D341Med (cell line): ENCODE measurements around the gene GALNT7.
A peak's percentile ranks its signal among the peaks of the same experiment; 100 is the strongest.

Experiments used
- DNase-seq: peaks from one replicate; pipeline ENCODE4 v3.0.0; 2012; ENCODE audit warnings: low spot score

GALNT7 gene

GRCh38 chr4:173357939-173358338 is 189.3 kb downstream of the GALNT7 start:
- DNase-seq: no peak

GRCh38 chr4:173360587-173361221 is 192.1 kb downstream of the GALNT7 start:
- peak; percentile 37 for DNase-seq

GRCh38 chr4:173362666-173363065 is 194.1 kb downstream of the GALNT7 start:
- DNase-seq: no peak

- DNase-seq: no peak
These were observed 196.9 kb downstream of the GALNT7 start for GRCh38 chr4:173365359-173365996.

GRCh38 chr4:173367285-173367684 is 198.7 kb downstream of the GALNT7 start:
- no peak for DNase-seq

- DNase-seq: no peak
These were observed 199.3 kb downstream of the GALNT7 start for GRCh38 chr4:173367946-173368345.

DNA sequence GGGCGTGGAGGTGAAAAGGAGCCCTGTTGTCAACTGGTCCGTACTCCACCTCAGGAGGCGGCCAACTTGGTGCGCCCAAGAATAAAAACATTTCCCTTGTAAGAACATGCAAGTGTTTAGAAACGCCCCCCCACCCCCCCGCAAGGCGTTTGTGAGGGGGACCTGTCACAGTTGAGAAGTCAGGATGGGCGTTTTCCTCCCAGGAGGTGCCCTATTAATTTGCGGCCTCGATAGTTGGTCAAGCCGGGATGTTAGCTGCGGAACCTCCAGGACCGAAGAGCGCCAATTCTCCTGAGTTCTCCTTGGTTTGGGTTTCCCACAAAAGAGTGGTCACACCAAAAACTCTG is 201.5 kb downstream of the GALNT7 start:
- no peak for DNase-seq

DNA sequence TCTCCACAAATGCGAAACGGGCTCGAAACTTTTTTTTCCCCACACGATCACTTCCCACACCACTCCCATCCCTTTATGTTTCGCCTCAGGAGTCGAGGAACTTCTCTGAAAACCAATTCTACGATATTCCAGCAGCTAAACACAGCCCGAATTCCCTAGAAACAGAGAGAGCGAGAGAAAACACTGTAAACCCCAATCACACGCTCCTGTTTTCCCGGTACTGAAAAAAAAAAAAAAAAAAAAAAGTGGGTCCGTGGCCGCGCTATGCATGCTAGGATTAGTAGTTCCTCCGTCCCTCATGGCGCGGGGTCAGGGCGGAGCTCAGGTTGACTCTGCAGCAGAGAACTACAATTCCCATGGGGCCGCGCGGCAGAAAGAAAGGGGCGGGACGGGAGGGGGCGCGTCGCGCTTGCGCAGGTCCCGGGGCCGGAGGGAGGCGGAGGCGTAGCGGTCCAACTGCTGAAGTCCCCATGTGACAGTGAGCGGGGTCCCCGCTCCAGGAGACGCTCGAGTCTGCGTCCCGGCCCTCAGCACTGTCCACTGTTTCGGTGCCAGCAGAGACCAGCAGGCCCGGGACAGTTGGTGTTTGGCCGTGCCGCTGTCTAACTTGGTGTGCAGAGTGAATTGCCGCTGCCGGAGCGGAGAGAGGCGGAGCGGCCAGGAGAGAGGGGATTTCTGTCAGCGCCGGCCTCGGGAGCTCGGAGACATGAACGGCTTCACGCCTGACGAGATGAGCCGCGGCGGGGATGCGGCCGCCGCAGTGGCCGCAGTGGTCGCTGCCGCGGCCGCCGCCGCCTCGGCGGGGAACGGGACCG is 202.1 kb downstream of the GALNT7 start, which contains the start of gene SAP30:
SAP30 (plus strand) TSS at position 478 of the 815 bp plus-strand sequence; CDS start at position 707, 229 bp downstream.
- DNase-seq: peak; percentile 98

- peak; percentile 75 for DNase-seq
These were observed 202.9 kb downstream of the GALNT7 start for GRCh38 chr4:173371292-173372192.
